ENCODE data around the gene DEDD2. TPM values are rescaled to one million over a fixed set of nuclear protein-coding genes. Genes with fewer than 3 reads are reported as not detected.

The DEDD2 gene
- total and polyA plus RNA-seq, 11 donors: 11.1 to 24.1 (median 17.2) TPM

- H3K27ac ChIP-seq: peak overlapping the region in 11 of 12 donors; percentile 24 to 100 (median 58)
- no peaks in the 10 kb centered on the region for H3K27me3 ChIP-seq
- DNase-seq (peak in 2 of 5 donors; percentile 26 to 48), ATAC-seq (no peak)
- peaks cover 18 to 83% (median 67%) of the 10 kb centered on the region in 12 donors for H3K4me1 ChIP-seq
- intact Hi-C loops (cut with DNase I): loop anchor here in 9 of 10 donors (1.0 to 10.0 kb wide), 7 partner anchors 32 to 178 kb away; partner anchors contain the start of genes LIPE (in 2 of the 9) and MEGF8 (in 1 of the 9)
- H3K4me3 ChIP-seq: peak overlapping the region in 1 of 12 donors; percentile 16
- TF ChIP-seq CTCF (IDR thresholded peaks at IDR 0.05) (no peak), POLR2A (IDR thresholded peaks at IDR 0.05) (no peak)
- WGBS, 4 donors: 43 to 53% (median 48%) methylated on average over 7 of the region's 7 CpGs
- no peaks in the 10 kb centered on the region for H3K9me3 ChIP-seq
- peaks cover 0 to 31% (median 19%) of the 10 kb centered on the region in 9 donors for H3K36me3 ChIP-seq
Measured at GRCh38 chr19:42246922-42247639, 29.6 kb upstream of the DEDD2 start.

GRCh38 chr19:42246143-42246921 is 28.9 kb upstream of the DEDD2 start:
- TF ChIP-seq POLR2A (IDR thresholded peaks at IDR 0.05) (no peak), CTCF (IDR thresholded peaks at IDR 0.05) (peak; percentile 36 to 81 (median 69))
- peak in 2 of 4 donors; percentile 3 to 5 for ATAC-seq
- Histone ChIP-seq H3K4me1 (peaks cover 13 to 82% (median 64%) of the 10 kb centered on the region in 12 donors), H3K9me3 (no peaks in the 10 kb centered on the region), H3K4me3 (peak overlapping the region in 1 of 12 donors; percentile 16), H3K27me3 (no peaks in the 10 kb centered on the region), H3K27ac (peak overlapping the region in 11 of 12 donors; percentile 24 to 100 (median 58)), H3K36me3 (peaks cover 0 to 31% (median 19%) of the 10 kb centered on the region in 9 donors)
- intact Hi-C loops (cut with DNase I): loop anchor here in 9 of 10 donors (1.0 to 10.0 kb wide), 7 partner anchors 32 to 178 kb away; partner anchors contain the start of genes LIPE (in 2 of the 9) and MEGF8 (in 1 of the 9)
- DNase-seq: peak; percentile 77 to 87 (median 83)
- WGBS, 4 donors: 10 to 17% (median 12%) methylated on average over 7 to 10 of the region's 10 CpGs

GRCh38 chr19:42245231-42245630 is 27.8 kb upstream of the DEDD2 start:
- ATAC-seq (no peak), DNase-seq (no peak)
- no peak for TF ChIP-seq POLR2A (IDR thresholded peaks at IDR 0.05)
- no peak for TF ChIP-seq CTCF (IDR thresholded peaks at IDR 0.05)
- Histone ChIP-seq H3K9me3 (no peaks in the 10 kb centered on the region), H3K27ac (peak overlapping the region in 11 of 12 donors; percentile 86 to 99 (median 93)), H3K27me3 (no peaks in the 10 kb centered on the region), H3K4me3 (peak overlapping the region in 4 of 12 donors; percentile 79 to 91 (median 86)), H3K4me1 (peaks cover 18 to 82% (median 64%) of the 10 kb centered on the region in 12 donors), H3K36me3 (peaks cover 0 to 30% (median 19%) of the 10 kb centered on the region in 9 donors)
- WGBS, 4 donors: 71 to 76% (median 74%) methylated on average over 10 of the region's 10 CpGs
- intact Hi-C loops (cut with DNase I): loop anchor here in 6 of 10 donors (1.0 to 10.0 kb wide), 5 partner anchors 42 to 180 kb away; partner anchors contain the start of gene LIPE (in 2 of the 6)
